Measurements from ENCODE around the gene COG2.

The COG2 gene

DNA sequence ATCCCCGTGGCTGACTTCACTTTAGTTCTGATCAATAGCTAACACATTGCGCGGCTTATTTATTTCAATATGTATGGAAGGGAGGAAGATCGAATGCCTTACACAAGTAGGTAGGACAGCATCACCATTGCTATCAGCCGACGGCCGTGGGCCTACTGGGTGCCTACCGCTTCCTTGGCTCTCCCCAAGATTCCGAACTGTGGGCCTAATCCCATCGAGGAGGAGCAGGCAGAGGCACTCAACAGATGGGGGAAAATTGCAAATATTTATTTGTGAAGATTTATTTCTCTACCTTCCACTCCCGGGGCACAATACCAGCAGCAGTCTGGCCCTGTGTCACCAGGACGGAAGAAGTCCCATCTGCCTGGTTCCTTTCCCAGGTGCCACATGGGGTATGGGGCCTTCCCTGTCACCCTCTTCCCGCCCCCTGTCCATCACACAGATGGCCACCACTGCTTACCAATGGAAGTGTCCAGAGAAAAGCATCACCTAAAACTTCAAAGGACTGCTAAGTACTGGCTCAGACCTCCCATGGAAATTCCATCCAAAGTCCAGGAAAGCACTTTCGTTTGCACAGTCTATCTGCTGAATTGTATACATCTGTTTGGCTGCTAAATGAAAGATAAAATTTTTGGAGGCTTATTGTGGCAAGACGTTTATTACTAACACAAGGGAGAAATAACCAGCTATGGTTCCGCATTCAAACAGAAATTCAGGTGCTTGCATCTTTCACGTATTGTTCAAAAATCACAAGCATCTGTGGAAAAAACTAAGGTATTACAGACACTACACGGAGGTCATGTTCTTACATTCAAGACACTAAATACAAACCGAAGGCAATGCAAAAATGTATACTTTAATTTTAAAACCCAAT lies 59.9 kb downstream of the COG2 start:
- no peak for DNase-seq (ENCODE audit: low spot score)

DNA sequence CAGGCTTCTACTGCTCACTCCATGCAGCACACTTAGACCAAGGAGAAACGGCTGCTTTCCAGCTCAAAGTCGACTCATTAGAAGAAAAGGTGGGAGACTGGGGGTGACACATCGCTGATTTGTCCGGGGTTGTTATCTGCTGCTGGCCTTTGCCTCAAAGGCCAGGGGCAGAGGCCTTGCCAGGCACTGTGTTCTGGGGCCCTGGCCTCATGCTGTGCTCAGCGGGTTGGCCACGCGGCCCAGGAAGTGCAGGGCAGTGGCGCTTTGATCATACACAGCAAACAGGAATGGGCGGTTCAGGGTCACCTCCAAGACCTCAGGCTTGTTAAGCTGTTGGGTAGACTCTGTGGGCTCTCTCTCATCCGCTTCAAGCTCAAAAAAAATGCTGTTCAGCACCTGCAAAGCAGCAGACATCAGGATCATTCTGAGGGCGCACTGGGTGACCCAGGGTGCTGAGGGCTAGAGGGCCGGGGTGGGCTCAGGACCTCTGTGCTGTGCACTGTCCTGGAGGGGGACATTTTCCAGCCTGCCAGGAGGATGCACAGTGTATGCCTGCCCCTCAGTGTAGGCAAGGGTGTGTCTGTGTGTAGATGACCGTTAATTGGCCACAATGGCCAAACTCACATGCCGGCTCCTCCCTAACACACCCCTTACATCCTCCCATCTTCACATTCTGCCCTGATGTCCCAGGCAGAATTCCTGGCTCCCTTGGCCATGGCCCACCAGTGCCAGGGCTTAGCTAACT lies 60.8 kb downstream of the COG2 start:
- no peak for DNase-seq (ENCODE audit: low spot score)

DNA sequence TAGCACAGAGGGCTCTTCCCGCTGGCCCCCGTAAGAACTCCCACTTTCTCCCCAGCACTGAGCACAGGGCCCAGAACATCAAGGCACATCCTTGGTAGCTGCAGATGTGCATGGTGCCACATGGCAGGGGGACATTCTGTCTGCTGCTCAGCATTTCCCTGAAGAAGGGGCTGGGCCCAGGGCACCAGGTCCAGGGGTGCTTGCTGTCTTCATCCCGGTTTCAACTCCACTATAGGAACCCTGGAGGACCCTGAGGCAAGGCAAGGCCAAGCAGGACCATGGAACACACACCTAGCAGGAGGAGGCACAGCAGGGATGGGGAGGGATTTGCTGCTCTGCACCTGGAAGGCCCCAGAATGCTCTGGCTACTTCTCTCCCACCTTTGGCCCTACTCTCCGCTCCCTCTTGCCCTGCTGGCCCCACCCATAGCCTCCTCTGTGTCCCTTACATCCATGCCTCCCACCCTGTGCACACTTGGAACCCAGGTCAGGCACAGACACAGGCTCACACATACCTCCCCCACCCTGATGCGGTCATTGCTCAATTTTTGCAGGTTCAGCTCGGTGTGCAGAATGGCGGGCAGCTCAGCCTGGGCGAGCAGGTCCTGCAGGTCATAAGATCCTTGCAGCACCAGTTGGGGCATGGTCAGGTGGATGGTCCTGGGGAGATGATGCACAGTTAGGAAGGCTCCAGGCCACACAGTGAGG lies 61.6 kb downstream of the COG2 start:
- DNase-seq (ENCODE audit: low spot score) = no peak

DNA sequence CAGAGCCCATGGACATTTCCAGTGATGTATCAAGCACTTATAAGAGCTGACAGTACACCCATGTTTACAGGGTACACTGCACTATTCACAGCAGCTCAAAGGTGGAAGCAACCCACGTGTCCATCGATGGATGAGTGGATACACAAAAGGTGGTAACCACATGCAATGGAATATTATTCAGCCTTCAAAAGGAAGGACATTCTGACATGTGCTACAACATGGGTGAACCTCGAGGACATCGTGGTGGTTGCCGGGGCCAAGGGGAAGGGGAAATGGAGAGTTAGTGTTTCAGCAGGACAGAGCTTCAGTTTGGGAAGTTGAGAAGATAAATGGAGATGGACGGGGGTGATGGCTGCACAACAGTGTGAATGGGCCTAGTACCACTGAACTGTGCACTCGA lies 62.5 kb downstream of the COG2 start:
- no peak for DNase-seq (ENCODE audit: low spot score)

DNA sequence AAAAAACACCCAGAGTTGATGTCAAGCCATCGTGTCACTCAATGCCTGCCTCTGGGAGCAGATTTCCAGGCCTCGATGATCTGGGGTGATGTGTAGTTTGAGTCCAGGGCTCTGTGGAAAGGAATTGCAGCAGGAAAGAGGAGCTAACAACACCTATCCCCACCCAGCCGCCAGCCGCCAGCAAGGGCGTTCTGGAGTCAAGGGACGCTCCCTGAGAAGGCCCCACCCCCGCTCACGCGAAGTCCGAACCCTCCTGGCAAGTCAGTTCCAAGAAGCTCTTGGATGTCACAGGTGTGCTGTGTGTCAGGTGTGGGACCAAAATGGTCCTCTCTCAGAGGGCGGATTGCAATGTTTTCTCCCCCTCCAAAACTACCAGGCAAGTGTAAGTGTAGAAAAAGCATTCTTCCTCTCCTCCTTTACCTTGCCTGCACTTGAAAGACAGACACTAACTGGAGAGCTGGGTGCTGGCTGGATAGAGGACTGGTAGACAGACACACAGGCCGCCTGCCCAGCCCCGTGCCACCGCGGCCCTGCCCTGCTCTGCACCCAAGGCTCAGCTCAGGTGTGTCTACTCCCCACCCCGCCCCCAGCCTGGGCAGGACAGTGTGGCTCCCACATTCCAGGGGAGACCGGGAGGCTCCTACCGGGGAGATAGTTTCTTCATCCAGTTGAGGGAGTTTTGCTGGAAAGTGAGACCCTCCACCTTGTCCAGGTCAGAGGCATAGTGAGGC lies 63.2 kb downstream of the COG2 start:
- DNase-seq (ENCODE audit: low spot score) = no peak

DNA sequence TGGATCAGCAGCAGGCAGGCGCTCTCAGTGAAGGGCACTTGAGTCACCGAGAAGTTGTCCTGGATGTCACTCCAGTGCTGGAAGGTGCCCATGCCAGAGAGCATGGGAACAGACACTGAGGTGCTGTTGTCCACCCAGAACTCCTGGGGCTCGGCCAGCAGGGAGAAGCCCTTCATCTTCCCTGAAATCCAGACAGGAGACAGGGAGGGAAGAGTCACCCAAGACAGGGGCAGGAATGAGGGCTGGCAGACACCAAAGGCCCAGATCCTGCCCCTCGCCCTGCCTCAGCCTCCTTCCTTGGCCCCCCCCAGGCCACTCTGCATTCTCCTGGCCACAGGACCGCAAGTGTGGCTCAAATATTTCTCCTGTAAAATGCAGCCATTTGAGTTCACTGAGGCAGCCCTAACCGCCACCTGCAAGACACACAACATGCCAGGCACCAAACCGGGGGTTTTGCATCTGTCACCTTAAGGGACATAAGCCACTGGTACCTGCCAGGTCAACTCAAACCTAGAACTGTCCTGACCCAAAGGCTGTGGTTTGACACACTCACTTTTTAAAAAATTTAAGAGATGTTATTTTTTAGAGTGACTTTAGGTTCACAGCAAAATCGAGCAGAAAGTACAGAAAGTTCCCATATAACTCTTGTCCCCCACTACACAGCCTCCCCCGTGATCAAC lies 63.9 kb downstream of the COG2 start:
- DNase-seq (ENCODE audit: low spot score) = no peak

DNA sequence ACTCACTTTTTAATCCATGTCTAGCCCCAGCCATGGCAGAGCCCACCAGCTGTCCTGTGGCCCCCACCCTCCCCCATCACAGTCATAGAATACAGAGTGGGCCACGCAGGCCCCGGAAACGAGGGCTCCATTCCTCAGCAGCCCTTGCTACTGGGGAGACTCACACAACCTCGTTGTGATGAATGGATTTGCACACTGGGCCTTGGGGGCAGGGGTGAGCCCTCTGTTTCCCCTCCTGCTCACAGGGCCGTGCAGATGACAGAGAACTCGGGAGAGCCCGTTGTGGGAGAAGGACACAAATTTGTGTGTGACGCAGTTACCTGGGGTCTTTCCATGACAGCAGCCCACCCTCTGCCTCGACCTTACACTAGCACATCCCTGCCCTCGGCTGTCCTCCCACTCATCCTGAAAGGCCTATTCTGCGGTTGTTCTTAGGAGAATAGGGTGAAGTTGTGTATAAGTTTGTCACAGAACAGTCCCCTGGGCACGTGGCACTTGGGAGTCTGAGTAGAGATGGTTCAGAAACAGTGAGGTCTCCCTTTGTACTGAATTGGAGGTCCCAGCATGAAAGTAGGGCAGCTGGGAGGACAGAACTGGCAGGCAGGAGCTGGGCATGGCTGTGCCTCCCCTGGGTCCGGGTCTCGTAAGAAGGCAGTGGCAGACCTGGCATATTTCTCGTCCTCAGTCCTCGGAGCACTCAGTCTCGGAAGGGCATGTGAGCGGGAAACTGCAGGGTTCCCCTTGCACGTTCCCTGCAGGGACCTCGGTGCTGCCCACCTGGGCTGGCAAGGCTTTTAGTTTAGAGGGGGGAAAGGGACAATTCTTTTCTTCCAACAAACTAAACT lies 64.8 kb downstream of the COG2 start:
- DNase-seq (ENCODE audit: low spot score) = no peak

DNA sequence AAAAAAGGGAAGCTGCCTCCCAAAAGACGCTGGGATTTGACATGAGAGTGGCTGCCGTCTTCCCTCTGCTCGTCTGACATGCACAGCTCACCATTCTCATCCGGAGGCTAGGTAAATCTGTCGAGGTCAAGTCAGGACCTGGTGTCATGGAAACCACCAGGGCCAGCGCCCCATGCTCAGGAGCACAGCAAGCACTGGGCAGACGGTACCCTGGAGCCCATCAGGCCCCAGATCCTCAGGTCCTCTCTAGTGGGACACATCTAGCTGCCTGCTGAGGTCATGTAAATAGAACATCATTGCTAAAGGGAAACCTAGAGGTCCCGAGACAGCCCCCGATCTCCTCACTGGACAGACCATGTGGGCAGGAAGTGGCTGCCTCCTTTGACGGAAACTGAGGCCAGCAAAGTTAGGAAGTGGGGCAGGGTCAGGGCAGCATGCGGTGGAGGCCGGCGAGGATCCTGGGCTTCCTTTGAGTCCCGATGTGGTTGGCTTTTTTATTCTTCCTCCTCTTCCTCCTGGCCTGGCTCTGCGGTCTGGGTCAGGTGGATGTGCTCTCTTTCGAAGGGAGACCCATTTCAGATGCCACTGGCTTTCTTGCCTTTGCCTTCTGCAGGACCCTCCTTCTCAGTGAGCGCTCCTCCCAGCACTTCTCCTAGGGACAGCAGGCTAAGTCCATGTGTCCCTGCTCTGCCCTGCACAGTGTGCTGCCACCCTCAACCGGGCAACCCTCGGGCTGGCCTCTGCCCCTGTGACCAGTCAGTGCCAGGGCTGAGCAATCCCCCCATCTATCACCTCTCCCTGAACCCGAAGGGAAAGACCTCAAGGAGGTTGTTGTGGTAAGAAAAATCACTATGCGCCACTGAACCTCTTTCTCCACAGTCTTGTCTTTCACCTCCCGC lies 65.7 kb downstream of the COG2 start:
- DNase-seq (ENCODE audit: low spot score) = no peak

DNA sequence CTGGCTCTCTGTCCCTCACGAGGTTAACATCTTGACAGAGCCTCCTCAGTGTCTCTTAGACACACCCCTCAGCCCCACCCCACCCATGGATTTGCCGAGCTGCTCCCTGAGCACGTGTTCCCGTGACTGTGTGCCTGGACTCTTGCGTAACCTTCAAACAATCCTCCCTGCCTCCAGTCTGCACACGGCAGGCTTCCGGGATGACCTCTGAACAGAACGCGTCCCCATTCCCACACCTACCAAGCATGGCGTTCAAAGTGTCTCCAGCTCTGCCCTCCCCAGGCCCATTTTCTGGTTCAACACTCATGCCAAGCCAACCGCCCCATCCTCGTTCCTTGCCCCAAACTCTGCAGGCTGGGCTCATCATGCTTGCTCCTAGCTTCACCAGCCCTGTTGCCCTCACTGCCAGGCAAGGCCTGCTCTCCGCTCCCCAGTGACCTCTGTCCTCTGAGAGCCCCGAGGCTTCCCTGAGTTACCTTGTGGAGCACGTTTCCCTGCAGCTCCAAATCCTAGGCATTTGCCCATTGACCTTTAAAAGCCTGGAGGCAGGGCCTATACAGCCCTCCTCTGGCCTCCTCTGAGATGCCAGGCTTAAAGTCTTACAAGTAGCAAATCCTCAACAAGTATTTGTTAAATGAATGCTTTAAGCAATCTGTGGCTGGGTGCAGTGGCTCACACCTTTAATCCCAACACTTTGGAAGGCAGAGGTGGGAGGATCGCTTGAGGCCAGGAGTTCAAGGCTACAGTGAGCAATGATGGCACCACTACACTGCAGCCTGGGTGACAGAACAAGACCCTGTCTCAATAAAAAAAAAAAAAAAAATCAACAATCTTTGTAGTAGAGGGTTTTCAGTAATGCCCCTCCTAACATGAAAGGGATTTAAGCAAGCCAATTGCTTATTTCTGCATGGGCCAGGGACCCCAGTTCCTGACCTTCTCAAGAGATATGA lies 66.6 kb downstream of the COG2 start:
- DNase-seq (ENCODE audit: low spot score) = no peak

DNA sequence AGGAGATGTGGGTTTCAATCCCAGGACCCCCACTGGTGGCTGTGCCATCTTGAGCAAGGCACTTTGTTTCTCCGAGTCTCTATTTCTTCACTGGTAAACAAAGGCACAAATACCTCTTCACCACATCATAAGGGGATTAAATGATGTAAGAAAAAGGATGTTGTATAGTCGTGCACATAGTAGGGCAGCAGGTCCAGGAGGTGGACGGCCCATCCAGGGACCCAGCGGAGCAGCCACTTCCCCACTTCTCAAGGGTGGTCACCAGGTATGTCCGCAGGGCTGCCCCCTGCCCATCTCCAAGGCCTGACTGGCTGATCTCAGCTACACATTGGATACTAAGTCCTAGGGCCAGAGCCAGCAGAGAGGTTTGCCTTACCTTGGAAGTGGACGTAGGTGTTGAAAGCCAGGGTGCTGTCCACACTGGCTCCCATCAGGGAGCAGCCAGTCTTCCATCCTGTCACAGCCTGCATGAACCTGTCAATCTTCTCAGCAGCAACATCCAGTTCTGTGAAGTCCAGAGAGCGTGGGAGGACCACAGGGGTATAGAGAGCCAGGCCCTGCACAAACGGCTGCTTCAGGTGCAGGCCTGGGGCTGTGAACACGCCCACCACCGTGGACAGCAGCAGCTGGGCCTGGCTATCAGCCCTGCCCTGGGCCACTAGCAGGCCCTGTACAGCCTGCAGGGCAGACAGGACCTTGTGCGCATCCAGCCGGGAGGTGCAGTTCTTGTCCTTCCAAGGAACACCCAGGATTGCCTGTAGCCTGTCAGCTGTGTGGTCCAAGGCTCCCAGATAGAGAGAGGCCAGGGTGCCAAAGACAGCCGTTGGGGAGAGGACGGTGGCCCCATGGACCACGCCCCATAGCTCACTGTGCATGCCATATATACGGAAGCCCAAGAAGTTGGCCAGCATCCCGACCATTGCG lies 67.6 kb downstream of the COG2 start:
- DNase-seq (ENCODE audit: low spot score) = no peak

DNA sequence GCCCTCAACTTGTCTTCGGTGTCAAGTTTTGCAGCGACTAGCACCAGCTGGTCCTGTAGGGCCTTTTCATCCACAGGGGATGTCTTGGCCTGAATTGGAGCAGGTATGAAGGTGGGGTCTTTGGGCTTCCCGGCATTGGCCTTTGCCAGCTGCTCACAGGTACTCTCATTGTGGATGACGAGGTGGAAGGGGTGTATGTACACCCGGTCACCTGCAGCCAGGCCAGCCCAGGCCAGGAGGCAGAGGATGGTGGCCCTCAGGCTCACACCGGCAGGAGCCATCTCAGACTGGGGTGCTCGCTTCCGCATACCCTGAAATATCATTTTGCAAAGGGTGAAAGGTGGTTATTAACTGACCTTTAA lies 68.2 kb downstream of the COG2 start:
- no peak for DNase-seq (ENCODE audit: low spot score)

DNA sequence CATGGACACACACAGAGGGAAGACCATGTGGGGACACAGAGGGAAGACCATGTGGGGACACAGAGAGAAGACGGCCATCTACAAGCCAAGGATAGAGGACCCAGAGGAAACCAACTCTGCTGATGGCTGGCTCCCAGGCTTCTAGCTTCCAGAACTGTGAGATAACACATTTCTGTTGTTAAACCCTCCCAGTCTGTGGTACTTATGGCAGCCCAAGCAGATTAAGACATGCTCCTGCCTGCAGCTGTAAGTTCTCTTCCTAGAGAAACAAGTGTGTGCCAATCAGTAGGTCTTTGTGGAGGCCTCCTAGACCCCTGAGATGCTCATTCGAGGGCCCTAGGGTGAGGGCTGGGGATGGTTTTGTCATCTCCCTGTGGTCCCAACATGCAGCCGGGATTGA lies 69.0 kb downstream of the COG2 start:
- DNase-seq (ENCODE audit: low spot score) = no peak

DNA sequence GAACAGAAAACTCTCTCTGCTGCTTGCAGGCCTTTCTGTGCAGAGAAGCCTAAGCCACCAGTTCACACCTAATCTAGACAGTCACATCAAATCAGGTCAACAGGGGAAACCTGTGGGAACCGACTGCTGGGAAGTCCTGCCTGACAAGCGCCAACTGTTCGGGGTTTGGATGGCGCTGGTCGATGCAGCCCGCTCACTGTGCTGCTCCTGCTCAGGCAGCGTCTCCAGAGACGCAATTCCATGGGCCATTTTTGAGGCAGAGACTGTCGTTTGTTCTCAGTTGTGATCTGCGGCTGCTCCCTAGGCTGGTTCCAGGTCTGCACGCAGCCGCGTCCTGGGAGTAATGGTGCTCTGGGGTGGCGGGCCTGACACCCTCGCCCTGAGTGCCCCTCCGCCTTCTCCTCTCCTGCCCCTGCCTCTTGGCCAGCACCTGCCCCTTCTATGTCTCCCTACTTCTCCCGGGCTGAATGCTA lies 70.2 kb downstream of the COG2 start:
- no peak for DNase-seq (ENCODE audit: low spot score)

DNA sequence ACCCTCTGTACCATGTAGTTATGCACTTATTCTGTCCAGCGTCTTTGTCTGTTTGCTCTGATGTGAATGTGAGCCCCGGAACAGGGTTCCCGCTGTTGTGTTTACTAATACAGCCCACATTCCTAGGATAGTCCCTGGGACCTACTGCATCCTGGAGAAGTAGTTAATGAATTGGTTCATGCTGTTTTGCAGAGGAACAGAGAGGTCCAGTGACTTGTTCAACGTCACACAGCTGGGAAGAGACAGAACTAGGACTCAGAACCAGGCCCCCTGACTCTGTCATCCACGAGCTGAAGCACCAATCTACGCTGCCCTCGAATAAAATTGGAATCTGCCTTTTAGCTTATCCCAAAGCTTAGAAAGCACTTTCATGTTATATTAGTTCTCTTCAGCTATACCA lies 70.9 kb downstream of the COG2 start:
- DNase-seq (ENCODE audit: low spot score) = no peak

DNA sequence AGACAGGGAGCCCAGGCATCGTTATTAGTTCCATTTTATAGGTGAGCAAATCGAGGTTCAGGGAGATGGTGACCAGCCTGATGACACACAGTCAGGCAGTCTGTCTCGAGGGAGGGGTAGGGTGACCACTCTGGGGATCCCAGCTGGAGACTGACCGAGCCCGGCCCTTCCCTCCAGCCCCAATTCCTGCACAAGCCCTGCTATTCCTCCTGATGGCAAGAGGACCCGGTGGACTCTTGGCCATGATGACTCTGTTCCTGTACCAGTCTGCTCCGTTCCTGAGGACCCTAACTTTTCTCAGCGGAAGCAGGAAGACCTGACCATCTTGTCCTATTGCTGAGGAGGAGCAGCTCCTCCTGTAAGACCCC lies 71.2 kb downstream of the COG2 start:
- no peak for DNase-seq (ENCODE audit: low spot score)

DNA sequence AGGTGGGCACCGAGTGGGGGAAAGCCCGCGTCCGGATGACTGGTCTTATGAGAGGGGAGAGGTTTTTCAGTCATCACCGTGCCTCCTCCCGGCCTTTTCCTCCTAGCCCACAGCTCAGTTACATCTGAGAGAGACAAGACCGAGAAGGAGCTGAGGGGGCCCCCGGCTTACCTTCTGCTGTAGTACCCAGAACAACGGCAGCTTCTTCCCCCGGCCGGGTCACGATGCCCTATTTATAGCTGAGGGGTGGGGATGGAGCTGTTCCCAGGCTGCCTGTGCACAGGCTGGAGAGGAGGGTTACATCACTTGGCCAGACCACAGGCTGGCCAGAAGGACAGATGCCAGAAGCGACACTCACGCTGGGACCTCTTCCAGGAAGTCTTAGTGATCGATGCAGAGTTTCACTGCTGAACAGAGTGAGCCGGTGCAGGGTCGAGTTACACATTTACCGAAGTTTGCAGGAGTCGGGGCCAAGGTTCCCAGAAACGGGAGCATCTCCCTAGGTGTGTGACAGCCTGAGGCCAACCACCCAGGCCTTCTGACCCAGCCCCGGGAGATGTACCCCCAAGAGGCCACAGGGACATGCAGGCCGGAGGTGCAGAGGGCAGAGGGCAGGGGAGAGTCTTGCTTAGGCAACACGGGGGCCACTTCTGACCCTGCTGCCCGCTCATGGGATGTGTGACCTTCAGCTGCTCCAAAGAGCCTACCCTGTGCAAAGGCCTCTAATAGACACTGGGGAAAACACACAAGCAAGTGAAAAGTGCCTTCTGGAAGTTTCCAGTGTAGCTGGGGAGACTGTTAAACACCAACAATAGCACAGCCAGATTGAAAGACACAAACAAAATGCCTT lies 71.9 kb downstream of the COG2 start, which contains the start of gene AGT:
AGT (minus strand) TSS at position 208 of the 850 bp plus-strand sequence. CDS start 3,299 bp downstream, outside the sequence.
- no peak for DNase-seq (ENCODE audit: low spot score)

All from CD4-positive, alpha-beta T cell treated with Interleukin-2 at 100 ng/mL for 4 hours (primary cell).